Activated B cell treated with CpG ODN at 0.5 μM for 24 hours (primary cell): ENCODE measurements around the gene DNAH8. TPM values are rescaled to one million over a fixed set of nuclear protein-coding genes. Genes with fewer than 3 reads are reported as not detected.

Experiments
- ATAC-seq: fragments of 200-7000 bp; cut with Tn5 transposase; one replicate; pipeline ENCODE4 v1.10.0; 2021; ENCODE audit warnings: low read depth, mild to moderate bottlenecking, moderate library complexity
- CTCF ChIA-PET: fragments of 350-600 bp; sonication (Branson Sonifier 250); formaldehyde crosslinking; loops from one replicate; lab custom pipeline; 2021; ENCODE audit warnings: antibody characterized with exemption; lab: Charles Lee
- POLR2A ChIA-PET: fragments of 350-600 bp; sonication (Branson Sonifier 250); formaldehyde crosslinking; loops from one replicate; lab custom pipeline; 2021; ENCODE audit warnings: antibody characterized with exemption; lab: Charles Lee
- DNase-seq: peaks from one replicate; pipeline ENCODE4 v3.0.0; 2022
- H3K27ac Mint-ChIP-seq: one replicate; pipeline ENCODE4 v1.8.0; 2020; ENCODE audit warnings: mixed read lengths
- H3K27me3 Mint-ChIP-seq: one replicate; pipeline ENCODE4 v1.8.0; 2021; ENCODE audit warnings: mixed read lengths
- H3K36me3 Mint-ChIP-seq: one replicate; pipeline ENCODE4 v1.8.0; 2021; ENCODE audit warnings: low read depth, mixed read lengths
- H3K4me1 Mint-ChIP-seq: one replicate; pipeline ENCODE4 v1.8.0; 2021; ENCODE audit warnings: mixed read lengths
- H3K4me3 Mint-ChIP-seq: one replicate; pipeline ENCODE4 v1.8.0; 2020; ENCODE audit warnings: mild to moderate bottlenecking, mixed read lengths
- H3K9me3 Mint-ChIP-seq: one replicate; pipeline ENCODE4 v1.8.0; 2020; ENCODE audit warnings: mixed read lengths
- CTCF ChIP-seq: fragments of 200-600 bp; IDR thresholded peaks from one replicate; pipeline ENCODE4 v1.8.0; 2022; ENCODE audit warnings: antibody characterized with exemption, mild to moderate bottlenecking
- intact Hi-C: fragments of 100-400 bp; cut with micrococcal nuclease; formaldehyde crosslinking; loops from one replicate; pipeline ENCODE4 v1.15.1; 2024
- total RNA-seq: library from RNA; stranded (reverse); gene quantifications from 2 replicates; pipeline ENCODE4 v1.2.3, GENCODE V29; 2022

DNAH8 gene
- total RNA-seq, 1 donor from 2014 or later: 2.0 TPM

GRCh38 chr6:39073471-39074355 lies 358.6 kb downstream of the DNAH8 start:
- intact Hi-C loops: no loop called here
- Mint-ChIP-seq H3K9me3 (no peaks in the 10 kb centered on the region), H3K27ac (no peak overlapping the region), H3K4me3 (no peak overlapping the region), H3K27me3 (peaks cover 10% of the 10 kb centered on the region), H3K4me1 (no peaks in the 10 kb centered on the region), H3K36me3 (no peaks in the 10 kb centered on the region)
- no peak for TF ChIP-seq CTCF
- POLR2A ChIA-PET: no interaction called here
- CTCF ChIA-PET: no interaction called here
- no peak for DNase-seq
- ATAC-seq: no peak

GRCh38 chr6:39074486-39074885 lies 359.4 kb downstream of the DNAH8 start:
- intact Hi-C loops: no loop called here
- Mint-ChIP-seq H3K27ac (no peak overlapping the region), H3K4me1 (no peaks in the 10 kb centered on the region), H3K36me3 (no peaks in the 10 kb centered on the region), H3K9me3 (no peaks in the 10 kb centered on the region), H3K27me3 (peaks cover 5% of the 10 kb centered on the region), H3K4me3 (no peak overlapping the region)
- TF ChIP-seq CTCF: no peak
- POLR2A ChIA-PET: no interaction called here
- no peak for DNase-seq
- CTCF ChIA-PET: no interaction called here
- no peak for ATAC-seq

- ATAC-seq: no peak
- H3K27me3 Mint-ChIP-seq: peaks cover 5% of the 10 kb centered on the region
- no peaks in the 10 kb centered on the region for H3K9me3 Mint-ChIP-seq
- no peak overlapping the region for H3K27ac Mint-ChIP-seq
- POLR2A ChIA-PET: no interaction called here
- H3K4me3 Mint-ChIP-seq: no peak overlapping the region
- no peak for DNase-seq
- intact Hi-C loops: no loop called here
- H3K36me3 Mint-ChIP-seq: no peaks in the 10 kb centered on the region
- no peak for TF ChIP-seq CTCF
- CTCF ChIA-PET: no interaction called here
- no peaks in the 10 kb centered on the region for H3K4me1 Mint-ChIP-seq
These were observed 360.0 kb downstream of the DNAH8 start for GRCh38 chr6:39075010-39075686.

- intact Hi-C loops: no loop called here
- POLR2A ChIA-PET: no interaction called here
- DNase-seq: no peak
- no peak for ATAC-seq
- Mint-ChIP-seq H3K27ac (no peak overlapping the region), H3K27me3 (peaks cover 5% of the 10 kb centered on the region), H3K36me3 (no peaks in the 10 kb centered on the region), H3K9me3 (no peaks in the 10 kb centered on the region), H3K4me3 (no peak overlapping the region), H3K4me1 (no peaks in the 10 kb centered on the region)
- CTCF ChIA-PET: interaction anchor here (1.1 kb wide), 1 partner anchor 12 kb away, joined by 3 read pairs; no protein-coding TSS in a partner anchor
- TF ChIP-seq CTCF: no peak
These were observed 360.9 kb downstream of the DNAH8 start for GRCh38 chr6:39075807-39076622.
